Neural progenitor cell (in vitro differentiated cells): ENCODE results near the gene TPBG. TPM values are rescaled to one million over a fixed set of nuclear protein-coding genes. Genes with fewer than 3 reads are reported as not detected.

Experiments used
- DNase-seq: peaks from one replicate; pipeline ENCODE4 v3.0.0-alpha.2; 2016; ENCODE audit warnings: low spot score
- H2AFZ ChIP-seq: fragments of 200-600 bp; sonication (generic); replicated peaks from 2 replicates; pipeline ENCODE4 v1.6.1; 2016; ENCODE audit warnings: antibody characterized with exemption
- H3F3A ChIP-seq: fragments of 200-600 bp; sonication (generic); 2 replicates; pipeline ENCODE4 v1.6.1; 2016; ENCODE audit warnings: antibody characterized with exemption, low read depth
- H3K27ac ChIP-seq: fragments of 200-600 bp; sonication (generic); 2 replicates; pipeline ENCODE4 v1.5.1; 2016; ENCODE audit warnings: mild to moderate bottlenecking
- H3K27me3 ChIP-seq: fragments of 200-600 bp; sonication (generic); 2 replicates; pipeline ENCODE4 v1.6.1; 2016; ENCODE audit warnings: mild to moderate bottlenecking, moderate library complexity
- H3K36me3 ChIP-seq: fragments of 200-600 bp; sonication (generic); 2 replicates; pipeline ENCODE4 v1.5.1; 2016
- H3K4me1 ChIP-seq: fragments of 200-600 bp; sonication (generic); 2 replicates; pipeline ENCODE4 v1.6.1; 2016; ENCODE audit warnings: mixed run types
- H3K4me2 ChIP-seq: fragments of 200-600 bp; sonication (generic); 2 replicates; pipeline ENCODE4 v1.6.1; 2016
- H3K4me3 ChIP-seq: fragments of 200-600 bp; sonication (generic); 2 replicates; pipeline ENCODE4 v1.5.1; 2016
- H3K79me2 ChIP-seq: fragments of 200-600 bp; sonication (generic); 2 replicates; pipeline ENCODE4 v1.6.1; 2016; ENCODE audit warnings: low read depth
- H3K9ac ChIP-seq: fragments of 200-600 bp; sonication (generic); 2 replicates; pipeline ENCODE4 v1.6.1; 2016
- H3K9me3 ChIP-seq: fragments of 200-600 bp; sonication (generic); 2 replicates; pipeline ENCODE4 v1.5.1; 2016; ENCODE audit warnings: low read depth
- H4K20me1 ChIP-seq: fragments of 200-600 bp; sonication (generic); 2 replicates; pipeline ENCODE4 v1.6.1; 2016; ENCODE audit warnings: low read depth
- H3K27ac Mint-ChIP-seq: 3 replicates; pipeline ENCODE4 v1.8.0; 2021; ENCODE audit warnings: mixed read lengths
- H3K27me3 Mint-ChIP-seq: 2 replicates; pipeline ENCODE4 v1.8.0; 2022; ENCODE audit warnings: low read depth, mild to moderate bottlenecking, inconsistent platforms, moderate library complexity, mixed read lengths; ENCODE audit not compliant: insufficient read depth
- H3K36me3 Mint-ChIP-seq: 3 replicates; pipeline ENCODE4 v1.8.0; 2021; ENCODE audit warnings: mixed read lengths
- H3K4me1 Mint-ChIP-seq: 3 replicates; pipeline ENCODE4 v1.8.0; 2021; ENCODE audit warnings: mixed read lengths
- H3K4me3 Mint-ChIP-seq: 3 replicates; pipeline ENCODE4 v1.8.0; 2021; ENCODE audit warnings: mild to moderate bottlenecking, moderate library complexity, mixed read lengths
- H3K9me3 Mint-ChIP-seq: 3 replicates; pipeline ENCODE4 v1.8.0; 2020; ENCODE audit warnings: mixed read lengths
- EZH2 ChIP-seq: fragments of 200-600 bp; sonication (generic); IDR thresholded peaks from 2 replicates; pipeline ENCODE4 v1.6.1; 2017; ENCODE audit warnings: antibody characterized with exemption, mild to moderate bottlenecking, moderate library complexity
- EZH2phosphoT487 ChIP-seq: fragments of 200-600 bp; sonication (generic); IDR thresholded peaks from 2 replicates; pipeline ENCODE4 v1.6.1; 2017; ENCODE audit warnings: antibody characterized with exemption
- total RNA-seq: library from RNA; depleted of rRNA; stranded (reverse); fragments of >200 nt; gene quantifications from 2 replicates; pipeline ENCODE4 v1.2.3, GENCODE V29; 2015; ENCODE audit warnings: low replicate concordance
- TF ChIP-seq, protein P1 (sequence below): fragments of 200-600 bp; sonication (generic); IDR thresholded peaks from 2 replicates; pipeline ENCODE4 v1.5.1; 2017; ENCODE audit warnings: antibody characterized with exemption, mild to moderate bottlenecking

The TPBG gene
- total RNA-seq, 1 donor from 2014 or later, result 362 TPM

GRCh38 chr6:82397962-82398692, 34.5 kb downstream of the TPBG start:
- no peak overlapping the region for H2AFZ ChIP-seq
- H3K4me1 ChIP-seq, result no peaks in the 10 kb centered on the region
- H3K9me3 Mint-ChIP-seq, result peaks cover 2% of the 10 kb centered on the region
- no peaks in the 10 kb centered on the region for H3K9me3 ChIP-seq
- peaks cover 2% of the 10 kb centered on the region for H3K27me3 Mint-ChIP-seq
- no peaks in the 10 kb centered on the region for H3K4me1 Mint-ChIP-seq
- peaks cover 25% of the 10 kb centered on the region for H3K36me3 Mint-ChIP-seq
- H3K27me3 ChIP-seq, result no peaks in the 10 kb centered on the region
- H3K9ac ChIP-seq, result no peak overlapping the region
- no peak for TF ChIP-seq EZH2phosphoT487
- TF ChIP-seq EZH2, result no peak
- TF ChIP-seq, protein P1, sequence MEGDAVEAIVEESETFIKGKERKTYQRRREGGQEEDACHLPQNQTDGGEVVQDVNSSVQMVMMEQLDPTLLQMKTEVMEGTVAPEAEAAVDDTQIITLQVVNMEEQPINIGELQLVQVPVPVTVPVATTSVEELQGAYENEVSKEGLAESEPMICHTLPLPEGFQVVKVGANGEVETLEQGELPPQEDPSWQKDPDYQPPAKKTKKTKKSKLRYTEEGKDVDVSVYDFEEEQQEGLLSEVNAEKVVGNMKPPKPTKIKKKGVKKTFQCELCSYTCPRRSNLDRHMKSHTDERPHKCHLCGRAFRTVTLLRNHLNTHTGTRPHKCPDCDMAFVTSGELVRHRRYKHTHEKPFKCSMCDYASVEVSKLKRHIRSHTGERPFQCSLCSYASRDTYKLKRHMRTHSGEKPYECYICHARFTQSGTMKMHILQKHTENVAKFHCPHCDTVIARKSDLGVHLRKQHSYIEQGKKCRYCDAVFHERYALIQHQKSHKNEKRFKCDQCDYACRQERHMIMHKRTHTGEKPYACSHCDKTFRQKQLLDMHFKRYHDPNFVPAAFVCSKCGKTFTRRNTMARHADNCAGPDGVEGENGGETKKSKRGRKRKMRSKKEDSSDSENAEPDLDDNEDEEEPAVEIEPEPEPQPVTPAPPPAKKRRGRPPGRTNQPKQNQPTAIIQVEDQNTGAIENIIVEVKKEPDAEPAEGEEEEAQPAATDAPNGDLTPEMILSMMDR, result no peak
- H3K27ac Mint-ChIP-seq, result no peak overlapping the region
- H3K4me3 ChIP-seq, result no peak overlapping the region
- no peak overlapping the region for H3K27ac ChIP-seq
- no peaks in the 10 kb centered on the region for H3F3A ChIP-seq
- no peak for DNase-seq
- H3K4me3 Mint-ChIP-seq, result no peak overlapping the region
- H3K36me3 ChIP-seq, result no peaks in the 10 kb centered on the region
- no peaks in the 10 kb centered on the region for H4K20me1 ChIP-seq
- H3K4me2 ChIP-seq, result no peak overlapping the region
- H3K79me2 ChIP-seq, result no peaks in the 10 kb centered on the region

- H4K20me1 ChIP-seq, result no peaks in the 10 kb centered on the region
- no peaks in the 10 kb centered on the region for H3K9me3 ChIP-seq
- no peak for DNase-seq
- H3K27me3 ChIP-seq, result no peaks in the 10 kb centered on the region
- no peaks in the 10 kb centered on the region for H3K79me2 ChIP-seq
- H3K4me3 ChIP-seq, result no peak overlapping the region
- TF ChIP-seq EZH2phosphoT487 (no peak), EZH2 (no peak)
- TF ChIP-seq, protein P1, result no peak
- Mint-ChIP-seq H3K9me3 (no peaks in the 10 kb centered on the region), H3K27me3 (peaks cover 2% of the 10 kb centered on the region), H3K36me3 (peaks cover 8% of the 10 kb centered on the region), H3K4me3 (no peak overlapping the region), H3K4me1 (peaks cover 4% of the 10 kb centered on the region), H3K27ac (no peak overlapping the region)
- H3K36me3 ChIP-seq, result no peaks in the 10 kb centered on the region
- H3K9ac ChIP-seq, result no peak overlapping the region
- H3F3A ChIP-seq, result no peaks in the 10 kb centered on the region
- no peak overlapping the region for H2AFZ ChIP-seq
- no peak overlapping the region for H3K27ac ChIP-seq
- H3K4me2 ChIP-seq, result no peak overlapping the region
- peaks cover under 1% of the 10 kb centered on the region for H3K4me1 ChIP-seq
These were observed 45.4 kb downstream of the TPBG start for GRCh38 chr6:82408952-82409431.

- peaks cover 8% of the 10 kb centered on the region for H3K36me3 Mint-ChIP-seq
- peaks cover 2% of the 10 kb centered on the region for H3K27me3 Mint-ChIP-seq
- DNase-seq, result no peak
- peak overlapping the region; percentile 11 for H3K27ac Mint-ChIP-seq
- Histone ChIP-seq H2AFZ (no peak overlapping the region), H3K27me3 (no peaks in the 10 kb centered on the region), H3K4me1 (peaks cover 9% of the 10 kb centered on the region), H4K20me1 (no peaks in the 10 kb centered on the region), H3F3A (no peaks in the 10 kb centered on the region), H3K4me2 (no peak overlapping the region), H3K79me2 (no peaks in the 10 kb centered on the region), H3K36me3 (no peaks in the 10 kb centered on the region), H3K9me3 (no peaks in the 10 kb centered on the region), H3K9ac (no peak overlapping the region), H3K4me3 (no peak overlapping the region), H3K27ac (no peak overlapping the region)
- H3K4me1 Mint-ChIP-seq, result peaks cover 4% of the 10 kb centered on the region
- H3K4me3 Mint-ChIP-seq, result no peak overlapping the region
- TF ChIP-seq EZH2 (no peak), EZH2phosphoT487 (no peak)
- TF ChIP-seq, protein P1, result no peak
- H3K9me3 Mint-ChIP-seq, result no peaks in the 10 kb centered on the region
These were observed 46.6 kb downstream of the TPBG start for GRCh38 chr6:82410151-82410648.
